ENCODE data around the gene GOLGA8R. TPM values are rescaled to one million over a fixed set of nuclear protein-coding genes. Genes with fewer than 3 reads are reported as not detected.

GOLGA8R gene
- total RNA-seq, 1 donor from 2014 or later, result 1.6 TPM

Other genes starting within 250 kb of the GOLGA8R start
- 2.0 and 4.7 TPM in 2 replicates for gene CHRFAM7A, start 20.7 kb downstream of the GOLGA8R start, total RNA-seq
- gene GOLGA8Q, start 137.8 kb upstream of the GOLGA8R start, total RNA-seq, result 1.4 TPM in 1 of 2 replicates, not detected in the other
- 0.69 and 0.99 TPM in 2 replicates for gene GOLGA8H, start 189.8 kb upstream of the GOLGA8R start, total RNA-seq

Data from renal cortical epithelial cell (primary cell).